Measurements from ENCODE around the gene CHMP4A. TPM values are rescaled to one million over a fixed set of nuclear protein-coding genes. Genes with fewer than 3 reads are reported as not detected.
"Not testable (repeated sequence)": the region's sequence is repeated elsewhere in the genome, so short reads cannot be mapped to it uniquely, and the experiment has no call there.

CHMP4A gene
- polyA plus RNA-seq, 1 donor = 92.5 TPM

- Histone ChIP-seq H3K4me1 (ENCODE audit: control insufficient read depth, insufficient read depth, low read length) (peaks cover 16% of the 10 kb centered on the region), H3K36me3 (ENCODE audit: control insufficient read depth, insufficient read depth, low read length) (no peaks in the 10 kb centered on the region), H3K9me3 (ENCODE audit: control insufficient read depth, low read depth, low read length) (no peaks in the 10 kb centered on the region), H3K27me3 (ENCODE audit: control insufficient read depth, insufficient read depth, low read length) (no peaks in the 10 kb centered on the region), H3K27ac (ENCODE audit: low read length) (peak overlapping the region; percentile 53), H3K4me3 (ENCODE audit: low read length) (no peak overlapping the region)
- no peak for DNase-seq
- 76% methylated on average over 3 of the region's 7 CpGs for WGBS (ENCODE audit: insufficient coverage, low lambda C conversion rate)
Measured at GRCh38 chr14:24247422-24247821, 34.1 kb upstream of the CHMP4A start.

- Histone ChIP-seq H3K36me3 (ENCODE audit: control insufficient read depth, insufficient read depth, low read length) (no peaks in the 10 kb centered on the region), H3K27me3 (ENCODE audit: control insufficient read depth, insufficient read depth, low read length) (no peaks in the 10 kb centered on the region), H3K9me3 (ENCODE audit: control insufficient read depth, low read depth, low read length) (no peaks in the 10 kb centered on the region), H3K4me3 (ENCODE audit: low read length) (no peak overlapping the region), H3K4me1 (ENCODE audit: control insufficient read depth, insufficient read depth, low read length) (peaks cover 10% of the 10 kb centered on the region), H3K27ac (ENCODE audit: low read length) (peak overlapping the region; percentile 53)
- DNase-seq = peak; percentile 49 to 80
- WGBS (ENCODE audit: insufficient coverage, low lambda C conversion rate) = no CpG with 5 or more reads among the region's 3 CpGs
Measured at GRCh38 chr14:24246765-24247212, 33.5 kb upstream of the CHMP4A start.

DNA sequence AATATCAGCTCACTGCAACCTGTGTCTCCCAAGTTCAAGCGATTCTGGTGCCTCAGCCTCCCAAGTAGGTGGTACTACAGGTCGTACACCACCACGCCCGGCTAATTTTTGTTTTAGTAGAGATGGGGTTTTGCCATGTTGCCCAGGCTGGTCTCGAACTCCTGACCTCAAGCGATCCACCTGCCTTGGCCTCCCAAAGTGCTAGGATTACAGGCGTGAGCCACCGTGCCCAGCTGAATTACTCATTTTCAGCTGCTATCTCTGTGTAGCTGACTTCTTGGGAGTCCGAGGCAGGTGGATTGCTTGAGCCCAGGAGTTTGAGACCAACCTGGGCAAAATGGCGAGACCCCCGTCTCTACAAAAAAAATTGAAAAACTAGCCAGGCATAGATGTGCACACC is 32.1 kb upstream of the CHMP4A start:
- WGBS (ENCODE audit: insufficient coverage, low lambda C conversion rate) = no CpG with 5 or more reads among the region's 11 CpGs
- peaks cover 20% of the 10 kb centered on the region for H3K4me1 ChIP-seq (ENCODE audit: control insufficient read depth, insufficient read depth, low read length)
- not testable (repeated sequence) for DNase-seq; H3K4me3 ChIP-seq (ENCODE audit: low read length); H3K9me3 ChIP-seq (ENCODE audit: control insufficient read depth, low read depth, low read length); H3K36me3 ChIP-seq (ENCODE audit: control insufficient read depth, insufficient read depth, low read length); H3K27ac ChIP-seq (ENCODE audit: low read length); H3K27me3 ChIP-seq (ENCODE audit: control insufficient read depth, insufficient read depth, low read length)

DNA sequence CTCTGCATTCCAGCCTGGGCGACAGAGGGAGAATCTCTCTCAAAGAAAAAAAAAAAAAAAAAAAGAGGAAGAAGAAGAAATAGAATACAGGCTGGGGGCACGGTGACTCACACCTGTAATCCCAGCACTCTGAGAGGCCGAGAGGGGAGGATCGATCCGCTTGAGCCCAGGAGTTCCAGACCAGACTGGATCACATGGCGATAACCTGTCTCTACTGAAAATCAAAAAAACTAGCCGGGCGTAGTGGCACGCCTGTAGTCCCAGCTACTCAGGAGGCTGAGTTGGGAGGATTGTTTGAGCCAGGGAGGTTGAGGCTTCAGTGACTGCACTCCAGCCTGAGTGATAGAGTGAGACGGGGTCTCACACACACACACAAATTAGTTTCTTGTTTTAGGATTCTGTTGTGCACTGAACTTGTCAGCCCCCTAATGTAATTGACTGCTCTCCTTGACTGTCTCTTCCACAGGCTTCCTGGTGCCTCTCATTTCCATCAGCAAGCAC is 30.1 kb upstream of the CHMP4A start:
- WGBS (ENCODE audit: insufficient coverage, low lambda C conversion rate) = no CpG with 5 or more reads among the region's 10 CpGs
- Histone ChIP-seq H3K9me3 (ENCODE audit: control insufficient read depth, low read depth, low read length) (no peaks in the 10 kb centered on the region), H3K4me1 (ENCODE audit: control insufficient read depth, insufficient read depth, low read length) (peaks cover 24% of the 10 kb centered on the region), H3K27me3 (ENCODE audit: control insufficient read depth, insufficient read depth, low read length) (no peaks in the 10 kb centered on the region), H3K4me3 (ENCODE audit: low read length) (peak overlapping the region; percentile 70), H3K36me3 (ENCODE audit: control insufficient read depth, insufficient read depth, low read length) (peaks cover 27% of the 10 kb centered on the region), H3K27ac (ENCODE audit: low read length) (peak overlapping the region; percentile 99)
- peak in 1 of 2 donors; percentile 67 for DNase-seq

GRCh38 chr14:24241829-24242443 is 28.6 kb upstream of the CHMP4A start:
- peaks cover 41% of the 10 kb centered on the region for H3K36me3 ChIP-seq (ENCODE audit: control insufficient read depth, insufficient read depth, low read length)
- DNase-seq = peak in 1 of 2 donors; percentile 94
- H3K27ac ChIP-seq (ENCODE audit: low read length) = peak overlapping the region; percentile 99
- no peaks in the 10 kb centered on the region for H3K27me3 ChIP-seq (ENCODE audit: control insufficient read depth, insufficient read depth, low read length)
- H3K9me3 ChIP-seq (ENCODE audit: control insufficient read depth, low read depth, low read length) = no peaks in the 10 kb centered on the region
- H3K4me3 ChIP-seq (ENCODE audit: low read length) = peak overlapping the region; percentile 70
- no CpG with 5 or more reads among the region's 39 CpGs for WGBS (ENCODE audit: insufficient coverage, low lambda C conversion rate)
- peaks cover 23% of the 10 kb centered on the region for H3K4me1 ChIP-seq (ENCODE audit: control insufficient read depth, insufficient read depth, low read length)

DNA sequence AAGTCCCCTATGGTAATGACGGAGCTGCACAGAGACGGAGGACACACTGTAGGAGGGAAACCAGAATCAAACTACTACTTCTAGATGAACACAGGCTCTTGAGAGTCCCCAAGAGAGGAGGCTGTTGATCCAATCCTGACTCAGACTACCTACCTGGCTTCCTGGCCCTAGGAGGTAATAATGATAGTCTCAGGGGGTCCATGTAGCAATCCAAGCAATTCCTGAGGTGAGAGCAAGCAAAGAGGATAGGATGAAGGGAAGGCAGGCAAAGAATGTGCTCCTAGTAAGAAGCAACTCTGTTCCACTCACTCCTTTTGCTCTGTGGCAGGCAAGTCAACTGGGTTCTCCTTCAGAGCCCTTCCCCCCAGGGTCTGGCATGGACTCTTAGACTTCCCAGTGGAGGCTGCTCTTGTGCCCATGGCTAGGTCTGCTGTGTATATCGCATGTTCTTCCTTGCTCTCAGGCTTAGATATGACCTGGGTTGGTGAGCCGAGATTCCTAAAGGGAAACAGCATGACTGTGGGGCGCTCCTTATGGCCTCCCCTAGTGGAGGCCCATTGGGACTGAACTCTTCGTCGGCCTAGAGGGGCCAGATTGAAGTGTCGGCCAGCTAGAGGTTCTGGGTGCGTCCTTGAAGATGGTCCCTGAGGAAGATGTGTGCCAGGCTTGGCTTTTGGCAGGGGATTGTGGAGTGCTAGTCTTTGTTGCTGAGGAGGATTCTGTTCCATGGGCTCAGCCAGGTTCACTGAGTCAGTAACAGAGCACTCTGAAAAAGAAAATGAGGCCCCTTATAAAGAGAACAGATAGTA is 27.0 kb upstream of the CHMP4A start:
- H3K9me3 ChIP-seq (ENCODE audit: control insufficient read depth, low read depth, low read length) = no peaks in the 10 kb centered on the region
- H3K4me3 ChIP-seq (ENCODE audit: low read length) = no peak overlapping the region
- no peak for DNase-seq
- no peak overlapping the region for H3K27ac ChIP-seq (ENCODE audit: low read length)
- H3K4me1 ChIP-seq (ENCODE audit: control insufficient read depth, insufficient read depth, low read length) = peaks cover 18% of the 10 kb centered on the region
- no CpG with 5 or more reads among the region's 9 CpGs for WGBS (ENCODE audit: insufficient coverage, low lambda C conversion rate)
- no peaks in the 10 kb centered on the region for H3K27me3 ChIP-seq (ENCODE audit: control insufficient read depth, insufficient read depth, low read length)
- peaks cover 57% of the 10 kb centered on the region for H3K36me3 ChIP-seq (ENCODE audit: control insufficient read depth, insufficient read depth, low read length)

DNA sequence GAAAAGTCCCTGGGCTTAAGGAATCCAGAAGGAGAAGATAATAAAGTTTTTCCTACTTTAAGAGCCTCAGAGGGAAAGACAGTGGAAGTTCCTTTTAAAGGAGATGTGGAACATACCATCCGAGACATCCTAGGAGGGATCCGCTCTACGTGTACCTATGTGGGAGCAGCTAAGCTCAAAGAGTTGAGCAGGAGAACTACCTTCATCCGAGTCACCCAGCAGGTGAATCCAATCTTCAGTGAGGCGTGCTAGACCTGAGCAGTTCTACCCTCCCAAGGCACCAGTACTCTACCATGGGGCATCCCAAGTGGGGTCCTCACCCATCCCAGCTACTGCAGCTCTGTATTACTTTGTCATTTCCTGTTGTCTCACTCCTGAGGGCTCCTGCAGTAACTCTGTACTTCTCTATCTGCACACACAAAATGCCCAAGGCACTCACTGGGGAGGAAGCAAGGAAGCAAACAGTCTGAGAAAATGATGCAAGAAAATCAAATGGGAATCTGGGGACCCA is 25.3 kb upstream of the CHMP4A start:
- DNase-seq = no peak
- no peaks in the 10 kb centered on the region for H3K27me3 ChIP-seq (ENCODE audit: control insufficient read depth, insufficient read depth, low read length)
- WGBS (ENCODE audit: insufficient coverage, low lambda C conversion rate) = no CpG with 5 or more reads among the region's 5 CpGs
- H3K9me3 ChIP-seq (ENCODE audit: control insufficient read depth, low read depth, low read length) = no peaks in the 10 kb centered on the region
- no peak overlapping the region for H3K27ac ChIP-seq (ENCODE audit: low read length)
- H3K4me3 ChIP-seq (ENCODE audit: low read length) = no peak overlapping the region
- peaks cover 19% of the 10 kb centered on the region for H3K4me1 ChIP-seq (ENCODE audit: control insufficient read depth, insufficient read depth, low read length)
- H3K36me3 ChIP-seq (ENCODE audit: control insufficient read depth, insufficient read depth, low read length) = peaks cover 61% of the 10 kb centered on the region

DNA sequence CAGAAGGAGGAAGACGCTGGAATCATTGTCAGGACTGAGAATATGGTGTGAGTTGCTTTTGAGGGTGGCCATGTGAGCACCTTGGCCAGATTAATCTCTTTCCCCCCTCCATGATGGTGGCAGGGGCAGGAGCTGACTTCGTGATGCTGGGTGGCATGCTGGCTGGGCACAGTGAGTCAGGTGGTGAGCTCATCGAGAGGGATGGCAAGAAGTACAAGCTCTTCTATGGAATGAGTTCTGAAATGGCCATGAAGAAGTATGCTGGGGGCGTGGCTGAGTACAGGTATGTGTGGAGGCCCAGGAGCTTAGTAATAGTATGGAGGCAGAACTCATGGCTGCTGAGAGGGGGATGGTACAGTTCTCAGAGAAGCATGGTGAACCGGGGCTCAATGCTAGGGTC is 24.8 kb upstream of the CHMP4A start:
- no peaks in the 10 kb centered on the region for H3K9me3 ChIP-seq (ENCODE audit: control insufficient read depth, low read depth, low read length)
- WGBS (ENCODE audit: insufficient coverage, low lambda C conversion rate) = 100% methylated on average over 1 of the region's 5 CpGs
- H3K4me1 ChIP-seq (ENCODE audit: control insufficient read depth, insufficient read depth, low read length) = peaks cover 21% of the 10 kb centered on the region
- no peak for DNase-seq
- no peak overlapping the region for H3K4me3 ChIP-seq (ENCODE audit: low read length)
- H3K27ac ChIP-seq (ENCODE audit: low read length) = no peak overlapping the region
- H3K27me3 ChIP-seq (ENCODE audit: control insufficient read depth, insufficient read depth, low read length) = no peaks in the 10 kb centered on the region
- peaks cover 61% of the 10 kb centered on the region for H3K36me3 ChIP-seq (ENCODE audit: control insufficient read depth, insufficient read depth, low read length)

GRCh38 chr14:24237463-24237955 is 24.2 kb upstream of the CHMP4A start:
- Histone ChIP-seq H3K4me3 (ENCODE audit: low read length) (no peak overlapping the region), H3K27ac (ENCODE audit: low read length) (no peak overlapping the region), H3K4me1 (ENCODE audit: control insufficient read depth, insufficient read depth, low read length) (peaks cover 21% of the 10 kb centered on the region), H3K27me3 (ENCODE audit: control insufficient read depth, insufficient read depth, low read length) (no peaks in the 10 kb centered on the region), H3K9me3 (ENCODE audit: control insufficient read depth, low read depth, low read length) (no peaks in the 10 kb centered on the region), H3K36me3 (ENCODE audit: control insufficient read depth, insufficient read depth, low read length) (peaks cover 61% of the 10 kb centered on the region)
- no CpG with 5 or more reads among the region's 2 CpGs for WGBS (ENCODE audit: insufficient coverage, low lambda C conversion rate)
- DNase-seq = no peak

DNA sequence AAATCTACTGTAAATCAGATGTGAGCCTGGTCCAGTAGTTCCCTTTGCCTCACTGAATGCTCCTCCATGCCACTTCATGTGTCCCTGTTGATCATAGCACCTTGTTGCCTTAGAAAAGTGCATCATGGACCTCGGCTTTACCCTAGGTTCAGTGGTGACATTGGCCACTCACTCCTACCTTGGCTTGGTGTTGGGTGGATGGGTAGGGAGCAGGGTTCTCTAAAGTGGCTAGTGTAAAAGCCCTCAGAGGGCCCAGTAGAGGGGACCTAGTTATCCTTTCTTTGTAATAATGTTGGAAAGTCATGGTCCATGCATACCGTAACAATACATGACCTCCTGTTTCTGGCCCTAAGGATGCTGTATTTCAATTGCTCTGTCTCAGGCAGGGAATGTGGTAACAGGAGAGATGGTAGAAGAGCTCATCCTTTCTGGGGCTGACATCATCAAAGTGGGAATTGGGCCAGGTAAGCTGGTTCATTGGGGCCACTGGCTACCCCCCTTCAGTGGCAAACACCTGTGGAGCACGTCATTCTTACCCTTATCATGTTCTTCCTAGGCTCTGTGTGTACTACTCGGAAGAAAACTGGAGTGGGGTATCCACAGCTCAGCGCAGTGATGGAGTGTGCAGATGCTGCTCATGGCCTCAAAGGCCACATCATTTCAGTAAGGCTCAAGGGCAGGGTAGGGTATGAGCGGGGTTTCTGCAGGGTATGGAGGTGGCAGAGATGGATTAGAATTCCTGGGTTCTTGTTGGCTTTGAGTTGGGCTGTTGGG is 23.6 kb upstream of the CHMP4A start:
- H3K4me1 ChIP-seq (ENCODE audit: control insufficient read depth, insufficient read depth, low read length) = peaks cover 21% of the 10 kb centered on the region
- peaks cover 61% of the 10 kb centered on the region for H3K36me3 ChIP-seq (ENCODE audit: control insufficient read depth, insufficient read depth, low read length)
- H3K4me3 ChIP-seq (ENCODE audit: low read length) = no peak overlapping the region
- H3K9me3 ChIP-seq (ENCODE audit: control insufficient read depth, low read depth, low read length) = no peaks in the 10 kb centered on the region
- H3K27me3 ChIP-seq (ENCODE audit: control insufficient read depth, insufficient read depth, low read length) = no peaks in the 10 kb centered on the region
- no peak for DNase-seq
- no peak overlapping the region for H3K27ac ChIP-seq (ENCODE audit: low read length)
- no CpG with 5 or more reads among the region's 6 CpGs for WGBS (ENCODE audit: insufficient coverage, low lambda C conversion rate)

All from large intestine (tissue), 3 donors.